NCI-H128 (cell line): ENCODE measurements around the gene RAPGEF5.

Experiments
- DNase-seq: peaks from one replicate; lab custom pipeline; 2025; ENCODE audit not compliant: unreplicated experiment; lab: John Stamatoyannopoulos, UW

Gene RAPGEF5

GRCh38 chr7:22317632-22318031 lies 39.3 kb downstream of the RAPGEF5 start:
- DNase-seq = no peak

GRCh38 chr7:22316914-22317313 lies 40.0 kb downstream of the RAPGEF5 start:
- no peak for DNase-seq

- no peak for DNase-seq
Measured at GRCh38 chr7:22307816-22308215, 49.1 kb downstream of the RAPGEF5 start.

GRCh38 chr7:22305706-22306105 lies 51.2 kb downstream of the RAPGEF5 start:
- DNase-seq = no peak

- no peak for DNase-seq
Measured at GRCh38 chr7:22302951-22303423, 54.0 kb downstream of the RAPGEF5 start.

GRCh38 chr7:22302193-22302592 lies 54.8 kb downstream of the RAPGEF5 start:
- DNase-seq = no peak

- no peak for DNase-seq
Measured at GRCh38 chr7:22301790-22302189, 55.2 kb downstream of the RAPGEF5 start.

GRCh38 chr7:22300839-22301238 lies 56.1 kb downstream of the RAPGEF5 start:
- no peak for DNase-seq

GRCh38 chr7:22296916-22297315 lies 60.0 kb downstream of the RAPGEF5 start:
- DNase-seq = no peak

GRCh38 chr7:22296265-22296566 lies 60.7 kb downstream of the RAPGEF5 start:
- no peak for DNase-seq

- DNase-seq = no peak
Measured at GRCh38 chr7:22295402-22296264, 61.3 kb downstream of the RAPGEF5 start.

GRCh38 chr7:22292531-22292930 lies 64.4 kb downstream of the RAPGEF5 start:
- DNase-seq = no peak

- no peak for DNase-seq
Measured at GRCh38 chr7:22291977-22292376, 65.0 kb downstream of the RAPGEF5 start.

GRCh38 chr7:22288202-22288601 lies 68.8 kb downstream of the RAPGEF5 start:
- DNase-seq = no peak

- no peak for DNase-seq
Measured at GRCh38 chr7:22287412-22287811, 69.5 kb downstream of the RAPGEF5 start.

GRCh38 chr7:22286436-22286835 lies 70.5 kb downstream of the RAPGEF5 start:
- DNase-seq = no peak

- DNase-seq = no peak
Measured at GRCh38 chr7:22281481-22281880, 75.5 kb downstream of the RAPGEF5 start.

- DNase-seq = no peak
Measured at GRCh38 chr7:22280031-22280430, 76.9 kb downstream of the RAPGEF5 start.

GRCh38 chr7:22278660-22279059 lies 78.3 kb downstream of the RAPGEF5 start:
- no peak for DNase-seq

- DNase-seq = no peak
Measured at GRCh38 chr7:22277375-22277774, 79.6 kb downstream of the RAPGEF5 start.

- no peak for DNase-seq
Measured at GRCh38 chr7:22275661-22276060, 81.3 kb downstream of the RAPGEF5 start.

GRCh38 chr7:22271311-22271710 lies 85.6 kb downstream of the RAPGEF5 start:
- DNase-seq = no peak

GRCh38 chr7:22270371-22270770 lies 86.6 kb downstream of the RAPGEF5 start:
- DNase-seq = no peak
